Gastroesophageal sphincter (tissue), 4 donors: ENCODE data around the gene GALNS. TPM values are rescaled to one million over a fixed set of nuclear protein-coding genes. Genes with fewer than 3 reads are reported as not detected.
A peak's percentile ranks its signal among the peaks of the same experiment; 100 is the strongest.

Experiments
- ATAC-seq: fragments of 150-250 bp; one replicate; pipeline ENCODE4 v1.9.1; 2016; ENCODE audit warnings: mild to moderate bottlenecking, moderate library complexity
- H3K27ac ChIP-seq, 4 donors: fragments of 200-600 bp; sonication (generic) in 3 of 4; 1 replicate in 3 of 4; 2 replicates in 1 of 4; pipeline ENCODE4 v1.5.1; 2016 to 2019
- H3K27me3 ChIP-seq: fragments of 200-600 bp; sonication (generic); one replicate; pipeline ENCODE4 v1.5.1; 2019
- H3K36me3 ChIP-seq, 2 donors: fragments of 200-600 bp; sonication (generic); one replicate each; pipeline ENCODE4 v1.5.1; 2019; ENCODE audit warnings: control low read depth in 1 of 2
- H3K4me1 ChIP-seq, 3 donors: fragments of 200-600 bp; sonication (generic); 1 replicate in 2 of 3; 2 replicates in 1 of 3; pipeline ENCODE4 v1.5.1; 2016 to 2019; ENCODE audit warnings: control low read depth in 2 of 3
- H3K4me3 ChIP-seq, 2 donors: fragments of 200-600 bp; sonication (generic); one replicate each; pipeline ENCODE4 v1.5.1; 2019; ENCODE audit warnings: mild to moderate bottlenecking in 1 of 2, moderate library complexity in 1 of 2
- H3K9me3 ChIP-seq, 3 donors: fragments of 200-600 bp; sonication (generic); one replicate each; pipeline ENCODE4 v1.5.1; 2017 to 2019; ENCODE audit warnings: control low read depth in 2 of 3
- EP300 ChIP-seq: sonication (generic); formaldehyde crosslinking; IDR thresholded peaks from one replicate; pipeline ENCODE4 v1.6.1; 2017; ENCODE audit warnings: antibody characterized with exemption, mild to moderate bottlenecking
- POLR2A ChIP-seq, 2 donors: fragments of 450-650 bp; IDR thresholded peaks; one replicate each; pipeline ENCODE4 v1.6.1; 2017; ENCODE audit warnings: antibody characterized with exemption in 2 of 2, mild to moderate bottlenecking in 2 of 2, moderate library complexity in 1 of 2
- POLR2AphosphoS5 ChIP-seq: sonication (generic); formaldehyde crosslinking; IDR thresholded peaks from one replicate; pipeline ENCODE4 v1.6.1; 2017; ENCODE audit warnings: antibody characterized with exemption
- WGBS, 2 donors: methylation state at CpG; one replicate each; pipeline ENCODE4 v1.1.5; 2018; ENCODE audit warnings: low coverage in 1 of 2; 5-methylcytosine and 5-hydroxymethylcytosine counted together
- total RNA-seq, 4 donors: library from RNA; depleted of rRNA; stranded (reverse); fragments of >200 nt; gene quantifications; one replicate each; pipeline ENCODE4 v1.1.0, GENCODE V29; 2016
- TF ChIP-seq, protein P1 (sequence below), 4 experiments: fragments of 200-600 bp in 2 of 4; fragments of 450-650 bp in 2 of 4; sonication (generic) in 1 of 4; IDR thresholded peaks; one replicate each; pipeline ENCODE4 v1.5.1; 2017 to 2019; ENCODE audit warnings: antibody characterized with exemption in 4 of 4, mild to moderate bottlenecking in 2 of 4, moderate library complexity in 2 of 4

GALNS gene, protein sequence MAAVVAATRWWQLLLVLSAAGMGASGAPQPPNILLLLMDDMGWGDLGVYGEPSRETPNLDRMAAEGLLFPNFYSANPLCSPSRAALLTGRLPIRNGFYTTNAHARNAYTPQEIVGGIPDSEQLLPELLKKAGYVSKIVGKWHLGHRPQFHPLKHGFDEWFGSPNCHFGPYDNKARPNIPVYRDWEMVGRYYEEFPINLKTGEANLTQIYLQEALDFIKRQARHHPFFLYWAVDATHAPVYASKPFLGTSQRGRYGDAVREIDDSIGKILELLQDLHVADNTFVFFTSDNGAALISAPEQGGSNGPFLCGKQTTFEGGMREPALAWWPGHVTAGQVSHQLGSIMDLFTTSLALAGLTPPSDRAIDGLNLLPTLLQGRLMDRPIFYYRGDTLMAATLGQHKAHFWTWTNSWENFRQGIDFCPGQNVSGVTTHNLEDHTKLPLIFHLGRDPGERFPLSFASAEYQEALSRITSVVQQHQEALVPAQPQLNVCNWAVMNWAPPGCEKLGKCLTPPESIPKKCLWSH
- 10 to 100 TPM in 3 of 4 donors, 1 to 10 TPM in 1; 4.2 to 29.4 (median 15.6) TPM for total RNA-seq

DNA sequence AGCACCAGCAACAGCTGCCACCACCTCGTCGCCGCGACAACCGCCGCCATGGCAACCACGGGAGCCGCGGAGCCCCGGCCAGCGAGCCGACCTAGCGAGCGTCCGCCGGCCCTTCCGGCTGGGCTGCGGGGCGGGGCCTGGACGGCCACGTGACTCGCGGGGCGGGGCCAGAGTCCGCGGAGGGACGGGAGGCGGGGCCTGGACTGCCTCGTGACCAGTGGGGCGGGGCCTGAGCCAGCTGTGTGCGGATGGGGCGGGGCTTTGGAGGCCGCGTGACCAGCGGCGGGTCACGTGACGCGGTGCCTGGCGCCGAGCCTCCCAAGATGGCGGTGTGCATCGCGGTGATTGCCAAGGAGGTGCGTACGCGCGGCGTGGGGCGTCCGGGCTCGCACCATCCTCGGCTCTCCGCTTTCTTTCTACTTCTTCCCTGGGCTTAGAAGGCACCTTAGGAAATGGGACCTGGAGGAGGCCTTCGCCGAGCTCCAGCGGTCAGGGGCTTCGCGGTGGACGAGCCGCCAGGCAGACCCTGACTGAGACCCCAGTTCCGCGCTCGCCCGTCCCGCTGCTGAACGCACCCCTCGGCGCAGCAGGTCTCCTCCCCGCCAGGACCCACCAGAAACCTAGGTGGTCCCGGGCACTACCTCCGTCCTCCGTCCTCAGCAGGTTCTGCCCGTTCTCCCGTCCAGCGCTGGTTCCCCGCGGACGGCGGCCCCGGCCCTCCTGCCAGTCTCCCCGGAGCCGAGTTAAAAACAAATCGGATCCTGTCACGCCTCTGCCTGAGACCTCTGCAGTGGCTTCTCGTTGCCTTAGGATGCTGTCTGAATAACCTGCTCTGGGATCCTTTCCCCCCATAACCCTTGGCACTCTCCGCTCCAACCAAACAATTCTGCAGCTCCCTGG lies at the start of gene GALNS, which contains the start of gene TRAPPC2L:
Gene GALNS (minus strand): TSS at position 120 of the 900 bp plus-strand sequence. CDS start 70 bp downstream, at position 50.
Gene TRAPPC2L (plus strand): TSS at position 300 of the 900 bp plus-strand sequence. CDS start 24 bp downstream, at position 324.
- Histone ChIP-seq H3K9me3 (no peaks in the 10 kb centered on the region), H3K27me3 (no peaks in the 10 kb centered on the region), H3K27ac (peak within 1 kb of the TSS; percentile 56 to 89 (median 80)), H3K36me3 (peaks cover 0 to 42% of the 10 kb centered on the region in 2 donors), H3K4me3 (peak within 1 kb of the TSS; percentile 80 to 98), H3K4me1 (peaks cover 0 to 56% (median 19%) of the 10 kb centered on the region in 3 donors)
- ATAC-seq, result peak; percentile 90
- WGBS, 2 donors, result 0 to 1% methylated on average over 2 to 20 of the region's 87 CpGs
- peak; percentile 76 to 86 for TF ChIP-seq POLR2A (IDR thresholded peaks at IDR 0.05)
- TF ChIP-seq POLR2AphosphoS5, result peak; percentile 91
- TF ChIP-seq EP300, result no peak
- TF ChIP-seq, protein P1, sequence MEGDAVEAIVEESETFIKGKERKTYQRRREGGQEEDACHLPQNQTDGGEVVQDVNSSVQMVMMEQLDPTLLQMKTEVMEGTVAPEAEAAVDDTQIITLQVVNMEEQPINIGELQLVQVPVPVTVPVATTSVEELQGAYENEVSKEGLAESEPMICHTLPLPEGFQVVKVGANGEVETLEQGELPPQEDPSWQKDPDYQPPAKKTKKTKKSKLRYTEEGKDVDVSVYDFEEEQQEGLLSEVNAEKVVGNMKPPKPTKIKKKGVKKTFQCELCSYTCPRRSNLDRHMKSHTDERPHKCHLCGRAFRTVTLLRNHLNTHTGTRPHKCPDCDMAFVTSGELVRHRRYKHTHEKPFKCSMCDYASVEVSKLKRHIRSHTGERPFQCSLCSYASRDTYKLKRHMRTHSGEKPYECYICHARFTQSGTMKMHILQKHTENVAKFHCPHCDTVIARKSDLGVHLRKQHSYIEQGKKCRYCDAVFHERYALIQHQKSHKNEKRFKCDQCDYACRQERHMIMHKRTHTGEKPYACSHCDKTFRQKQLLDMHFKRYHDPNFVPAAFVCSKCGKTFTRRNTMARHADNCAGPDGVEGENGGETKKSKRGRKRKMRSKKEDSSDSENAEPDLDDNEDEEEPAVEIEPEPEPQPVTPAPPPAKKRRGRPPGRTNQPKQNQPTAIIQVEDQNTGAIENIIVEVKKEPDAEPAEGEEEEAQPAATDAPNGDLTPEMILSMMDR (IDR thresholded peaks at IDR 0.05), result no peak

DNA sequence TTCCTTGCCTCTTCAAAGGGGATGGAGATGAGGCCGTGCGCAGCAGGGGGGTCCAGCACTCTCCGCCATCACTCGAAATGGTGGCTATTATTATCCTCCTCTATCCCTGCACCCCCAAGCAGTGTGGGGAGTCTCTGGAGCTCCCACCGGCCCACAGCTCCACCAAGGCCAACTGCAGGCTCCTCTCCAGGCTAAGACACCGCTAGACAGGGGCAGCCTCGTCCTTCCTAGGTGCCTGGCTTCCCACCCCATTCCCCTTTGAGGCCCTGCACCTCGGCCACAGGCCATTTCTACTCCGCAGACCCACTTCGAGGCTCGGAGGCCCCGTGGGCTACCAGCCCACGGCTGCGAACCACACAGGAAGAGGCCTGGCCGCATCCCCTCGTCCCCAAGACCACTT lies 49.3 kb upstream of the GALNS start:
- WGBS, 2 donors, result 81% methylated on average over 5 of the region's 16 CpGs; no CpG with 5 or more reads in 1 of the 2 donors
- no peak for ATAC-seq
- Histone ChIP-seq H3K4me3 (no peak overlapping the region), H3K4me1 (peaks cover 0 to 11% (median 0%) of the 10 kb centered on the region in 3 donors), H3K36me3 (peaks cover 0 to 8% of the 10 kb centered on the region in 2 donors), H3K27ac (no peak overlapping the region), H3K27me3 (peaks cover 48% of the 10 kb centered on the region), H3K9me3 (no peaks in the 10 kb centered on the region)
- TF ChIP-seq POLR2AphosphoS5 (no peak), POLR2A (IDR thresholded peaks at IDR 0.05) (no peak)
- TF ChIP-seq, protein P1 (IDR thresholded peaks at IDR 0.05), result no peak

DNA sequence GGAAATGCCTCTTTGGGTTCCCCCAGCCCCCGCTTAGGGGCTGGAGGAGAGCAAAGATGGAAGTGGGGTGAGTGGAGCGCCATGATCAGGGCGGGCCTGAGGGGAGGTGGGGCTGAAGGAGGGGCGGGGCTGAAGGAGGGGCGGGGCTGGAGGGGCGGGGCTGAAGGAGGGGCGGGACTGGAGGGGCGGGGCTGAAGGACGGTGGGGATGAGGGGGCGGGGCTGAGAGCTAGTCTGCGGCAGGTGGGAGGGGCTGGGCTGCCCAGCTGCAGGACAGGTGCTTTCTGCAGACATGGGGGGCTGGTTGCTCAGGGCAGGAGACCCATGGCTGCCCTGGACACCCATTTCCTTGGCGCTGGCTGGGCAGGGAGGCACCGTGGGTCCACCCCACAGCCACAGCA lies 48.8 kb upstream of the GALNS start:
- Histone ChIP-seq H3K4me3 (no peak overlapping the region), H3K27ac (no peak overlapping the region), H3K4me1 (peaks cover 0 to 7% (median 0%) of the 10 kb centered on the region in 3 donors), H3K27me3 (peaks cover 43% of the 10 kb centered on the region), H3K36me3 (peaks cover 0 to 13% of the 10 kb centered on the region in 2 donors), H3K9me3 (no peaks in the 10 kb centered on the region)
- WGBS, 2 donors, result no CpG with 5 or more reads among the region's 13 CpGs
- no peak for ATAC-seq
- no peak for TF ChIP-seq POLR2AphosphoS5
- no peak for TF ChIP-seq EP300
- TF ChIP-seq, protein P1 (IDR thresholded peaks at IDR 0.05), result no peak
- no peak for TF ChIP-seq POLR2A (IDR thresholded peaks at IDR 0.05)

DNA sequence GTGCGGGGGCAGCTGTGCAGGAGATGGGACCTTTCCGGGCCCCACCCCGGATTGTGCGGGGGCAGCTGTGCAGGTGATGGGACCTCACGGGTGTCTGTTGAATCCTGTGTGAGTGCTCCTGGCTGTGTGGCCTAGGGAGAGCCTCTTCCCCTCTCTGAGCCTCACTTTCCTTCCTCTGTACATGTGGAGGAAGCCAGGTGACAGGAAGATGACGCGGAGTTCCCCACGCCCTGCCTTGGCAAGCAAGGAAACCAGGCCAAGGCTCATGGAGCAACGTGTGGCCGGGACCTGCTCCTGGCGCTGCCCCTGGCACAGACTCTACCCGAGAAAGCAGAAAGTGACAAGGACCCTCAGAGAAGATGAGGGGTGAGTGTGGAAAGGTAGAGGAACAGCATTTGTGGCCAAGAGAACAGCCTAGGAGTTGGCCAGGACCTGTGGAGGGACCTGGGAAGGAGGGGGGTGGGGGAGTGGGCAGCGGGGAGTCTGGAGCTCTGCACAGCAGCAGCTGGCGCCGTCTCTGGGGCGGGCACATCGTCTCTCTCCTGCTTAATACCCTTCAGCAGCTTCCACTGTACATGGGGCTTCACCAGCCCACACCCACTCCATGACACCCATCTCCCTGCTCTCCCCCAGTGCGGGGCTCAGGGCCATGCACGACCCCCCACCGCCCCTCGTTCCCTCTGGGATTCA lies 48.1 kb upstream of the GALNS start:
- TF ChIP-seq POLR2AphosphoS5, result no peak
- TF ChIP-seq, protein P1 (IDR thresholded peaks at IDR 0.05), result no peak
- no peak overlapping the region for H3K4me3 ChIP-seq
- H3K36me3 ChIP-seq, result peaks cover 0 to 19% of the 10 kb centered on the region in 2 donors
- H3K27me3 ChIP-seq, result peaks cover 37% of the 10 kb centered on the region
- H3K4me1 ChIP-seq, result no peaks in the 10 kb centered on the region
- 80% methylated on average over 1 of the region's 21 CpGs; no CpG with 5 or more reads in 1 of the 2 donors for WGBS, 2 donors
- H3K9me3 ChIP-seq, result no peaks in the 10 kb centered on the region
- H3K27ac ChIP-seq, result no peak overlapping the region
- ATAC-seq, result no peak
